Measurements from ENCODE around the gene CALHM1.
"Not testable (repeated sequence)": the region's sequence is repeated elsewhere in the genome, so short reads cannot be mapped to it uniquely, and the experiment has no call there.

CALHM1 gene

DNA sequence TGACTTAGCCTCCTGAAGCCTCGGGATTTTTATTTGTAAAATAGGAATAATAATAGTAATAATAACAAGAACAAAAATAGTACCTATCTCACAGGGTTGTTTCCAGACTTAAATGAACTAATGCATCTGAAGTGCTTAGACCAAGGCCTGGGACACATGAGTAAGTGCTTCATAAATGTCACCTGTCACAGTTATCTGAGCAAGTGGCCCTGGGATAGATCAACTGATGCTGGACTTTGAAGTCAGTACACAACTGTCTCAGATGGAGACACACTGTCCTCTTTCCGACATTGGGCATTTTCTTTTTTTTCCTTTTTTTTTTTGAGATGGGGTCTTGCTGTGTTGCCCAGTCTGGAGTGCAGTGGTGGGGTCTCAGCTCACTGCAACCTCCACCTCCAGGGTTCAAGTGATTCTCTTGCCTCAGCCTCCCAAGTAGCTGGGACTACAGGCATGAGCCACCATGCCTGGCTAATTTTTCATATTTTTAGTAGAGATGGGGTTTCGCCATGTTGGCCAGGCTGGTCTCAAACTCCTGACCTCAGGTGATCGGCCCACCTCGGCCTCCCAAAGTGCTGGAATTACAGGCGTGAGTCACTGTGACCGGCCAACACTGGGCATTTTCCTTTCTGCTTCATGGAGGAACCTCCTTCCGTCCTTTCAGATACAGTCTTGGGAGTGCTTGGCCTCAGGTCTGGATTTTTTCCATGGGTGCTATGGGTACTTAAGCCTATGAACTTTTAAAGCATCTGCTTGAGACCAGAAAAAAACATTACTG, 28.1 kb upstream of the CALHM1 start:
- DNase-seq (ENCODE audit: low spot score), result not testable (repeated sequence)

DNA sequence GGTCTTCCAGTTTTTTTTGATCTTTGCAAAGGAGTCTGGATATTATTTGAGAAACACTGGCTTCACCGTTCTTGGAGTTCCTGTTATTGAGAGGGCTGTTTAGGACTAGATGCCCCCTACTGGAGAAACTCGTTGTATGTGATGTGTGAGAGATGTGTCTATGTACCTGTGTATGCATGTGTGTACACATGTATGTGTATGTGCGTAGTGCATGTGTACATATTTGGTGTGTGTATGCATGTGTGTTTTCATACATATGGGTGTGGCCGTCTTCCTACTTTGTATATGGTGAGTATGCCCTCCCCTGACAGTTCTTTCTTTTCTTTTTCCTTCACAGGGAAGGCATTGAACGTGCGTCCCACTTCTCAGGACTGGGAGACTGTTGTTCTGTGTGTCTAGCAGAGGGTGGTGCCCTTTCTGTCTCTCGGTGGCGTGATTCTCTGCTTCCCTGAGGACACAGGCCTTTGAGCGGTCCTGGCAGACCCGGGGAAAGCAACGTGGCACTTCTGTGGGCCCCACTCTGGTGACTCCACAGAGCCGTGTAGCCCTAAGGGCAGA, 23.4 kb upstream of the CALHM1 start:
- DNase-seq (ENCODE audit: low spot score), result peak; percentile 90

DNA sequence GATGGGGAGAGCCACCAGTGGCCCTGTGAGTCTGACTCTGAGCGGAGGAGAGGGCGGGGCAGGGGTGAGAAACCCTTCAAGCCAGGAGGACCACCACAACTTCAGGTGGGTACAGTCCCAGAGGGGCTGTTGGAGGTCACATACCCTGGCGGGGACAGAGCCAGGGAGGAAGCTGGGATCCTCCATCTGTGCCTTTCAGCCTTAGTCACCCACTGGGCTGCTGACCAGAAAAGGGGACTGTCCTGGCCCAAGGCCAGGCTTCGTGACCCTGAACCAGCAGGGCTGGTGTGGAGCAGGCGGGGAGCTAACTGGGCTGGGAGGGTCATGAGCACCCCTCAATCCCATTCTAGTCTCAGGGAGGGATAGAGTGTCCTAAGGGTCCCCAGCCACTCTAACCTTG, 21.8 kb upstream of the CALHM1 start:
- no peak for DNase-seq (ENCODE audit: low spot score)

DNA sequence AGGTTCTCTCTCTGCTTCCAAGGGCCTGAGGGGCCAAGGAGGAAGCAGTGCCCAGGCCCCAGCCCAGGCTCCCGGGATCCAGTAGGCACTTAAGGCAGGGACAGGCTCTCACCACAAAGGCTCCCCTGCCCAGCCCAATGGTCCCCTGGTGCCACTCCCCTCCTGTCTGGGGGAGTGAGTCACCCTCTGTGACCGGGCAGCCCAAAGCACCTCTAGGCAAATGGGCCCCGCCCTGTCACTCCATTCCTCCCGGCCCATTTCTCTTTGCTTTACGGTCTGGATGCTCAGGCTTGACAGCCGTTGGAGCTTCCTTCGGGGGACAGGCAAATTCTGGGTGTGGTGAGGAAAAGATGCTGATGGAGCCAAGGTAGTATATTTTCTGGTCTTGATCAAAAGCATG, 20.4 kb upstream of the CALHM1 start, which contains the start of gene CALHM3:
CALHM3 (minus strand) TSS at position 106 of the 400 bp plus-strand sequence. CDS start 208 bp downstream, outside the sequence.
- no peak for DNase-seq (ENCODE audit: low spot score)

DNA sequence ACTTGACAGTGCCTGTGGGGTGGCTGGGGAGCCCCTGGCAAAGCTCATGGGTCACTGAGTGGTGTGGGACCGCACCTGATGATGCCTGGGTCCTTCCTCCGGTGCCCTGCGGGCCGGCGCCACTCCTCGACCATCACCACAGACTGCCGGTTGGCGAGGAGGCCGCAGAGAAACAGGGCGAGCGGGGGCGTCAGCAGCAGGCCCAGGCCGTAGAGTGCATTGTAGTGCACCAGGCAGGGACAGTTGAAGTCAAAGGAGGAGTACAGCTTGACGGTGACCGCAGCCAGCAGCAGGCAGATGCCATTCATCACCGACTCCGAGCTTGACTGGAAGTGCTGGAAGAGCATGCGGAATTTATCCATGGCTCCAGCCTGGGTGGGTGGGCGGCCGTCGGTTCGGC, 20.0 kb upstream of the CALHM1 start:
- DNase-seq (ENCODE audit: low spot score), result no peak

DNA sequence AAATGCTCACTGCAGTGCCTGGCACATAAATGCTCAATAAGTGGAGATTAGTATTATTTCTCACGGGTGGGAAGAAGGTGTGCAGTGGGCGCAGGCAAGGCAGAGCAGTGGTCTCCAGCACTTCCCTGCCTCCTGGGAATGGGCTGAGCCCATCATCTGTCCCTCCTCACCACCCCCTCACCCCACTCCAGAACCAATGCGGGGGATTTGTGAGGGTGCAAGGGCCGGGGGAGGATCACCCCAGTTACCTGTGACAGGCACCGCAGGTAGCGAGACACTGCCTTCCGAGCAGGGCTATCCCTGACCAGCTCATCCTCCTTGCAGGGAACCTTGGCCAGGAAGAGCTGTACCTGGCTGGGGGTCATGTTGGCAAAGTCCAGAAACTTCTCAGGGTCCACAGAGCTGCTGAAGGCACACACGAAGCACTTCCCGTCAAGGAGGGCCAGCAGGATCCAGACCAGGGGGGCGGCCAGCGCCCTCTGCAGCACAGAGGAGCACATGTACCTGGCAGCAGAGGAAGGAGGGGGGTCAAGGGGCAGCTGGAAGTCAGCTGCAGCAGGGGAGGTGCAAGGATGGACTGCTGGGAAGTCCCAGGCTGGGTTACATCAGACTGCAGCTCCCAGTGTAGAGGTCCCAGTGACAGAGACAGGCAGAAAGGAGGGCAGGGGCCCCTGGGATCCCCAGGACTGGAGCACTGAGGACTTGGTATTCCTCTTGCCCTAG, 17.5 kb upstream of the CALHM1 start:
- peak; percentile 84 for DNase-seq (ENCODE audit: low spot score)

DNA sequence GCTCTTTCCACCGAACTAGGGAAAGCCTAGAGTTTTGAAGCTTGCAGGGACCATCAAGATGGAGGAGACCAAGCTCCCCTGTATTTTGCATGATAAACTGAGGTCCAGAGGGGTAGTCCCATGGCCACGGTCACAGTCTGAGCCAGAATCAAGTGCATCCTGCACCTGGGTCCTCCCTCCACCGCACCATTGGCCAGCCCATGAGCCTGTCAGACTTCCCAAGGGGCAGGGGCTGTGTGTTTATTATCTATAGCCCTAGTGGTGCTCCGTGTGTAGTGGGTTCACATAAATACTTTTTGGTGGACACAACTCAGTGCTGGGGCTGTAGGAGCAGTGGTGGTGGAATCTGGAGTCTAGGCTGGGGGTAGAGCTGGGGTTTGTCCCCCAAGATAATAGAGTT, 16.7 kb upstream of the CALHM1 start:
- no peak for DNase-seq (ENCODE audit: low spot score)

DNA sequence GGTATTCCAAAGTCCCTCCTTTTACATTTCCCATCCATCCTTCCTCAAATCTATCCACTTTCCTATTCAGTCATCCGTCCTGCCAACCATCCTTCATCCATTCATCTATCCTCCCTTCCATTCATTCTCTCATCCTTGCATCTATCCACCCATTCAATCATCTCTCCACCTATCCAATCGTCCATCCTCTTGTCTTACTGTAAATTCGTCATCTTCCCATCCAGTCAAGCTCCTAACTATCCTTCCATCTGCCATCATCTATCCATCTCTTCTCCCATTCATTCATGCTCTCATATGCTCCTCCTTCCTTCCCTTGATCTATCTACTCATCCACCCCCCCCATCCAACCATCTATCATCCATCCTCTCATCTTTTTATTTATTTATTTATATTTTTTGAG, 15.4 kb upstream of the CALHM1 start:
- DNase-seq (ENCODE audit: low spot score), result no peak

DNA sequence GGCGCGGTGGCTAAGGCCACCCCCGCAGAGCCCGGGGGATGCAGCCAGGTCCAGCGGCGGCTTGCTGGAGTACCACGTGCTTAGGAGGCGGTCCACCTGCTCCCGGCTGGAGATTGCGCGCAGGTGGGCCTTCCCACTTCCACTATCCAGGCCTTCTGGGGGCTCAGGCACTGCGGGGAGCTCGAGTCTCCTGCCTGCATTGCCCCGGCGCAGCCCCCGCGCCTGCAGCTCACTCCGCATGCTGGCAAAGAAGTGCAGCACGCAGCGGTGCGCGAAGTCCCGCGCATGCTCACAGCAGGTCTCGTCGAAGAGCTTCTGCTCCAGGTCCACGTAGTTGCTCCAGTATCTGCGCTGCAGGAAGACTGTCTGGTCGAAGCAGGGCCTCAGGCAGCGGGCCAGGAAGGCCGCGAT, 14.6 kb upstream of the CALHM1 start:
- DNase-seq (ENCODE audit: low spot score), result no peak

DNA sequence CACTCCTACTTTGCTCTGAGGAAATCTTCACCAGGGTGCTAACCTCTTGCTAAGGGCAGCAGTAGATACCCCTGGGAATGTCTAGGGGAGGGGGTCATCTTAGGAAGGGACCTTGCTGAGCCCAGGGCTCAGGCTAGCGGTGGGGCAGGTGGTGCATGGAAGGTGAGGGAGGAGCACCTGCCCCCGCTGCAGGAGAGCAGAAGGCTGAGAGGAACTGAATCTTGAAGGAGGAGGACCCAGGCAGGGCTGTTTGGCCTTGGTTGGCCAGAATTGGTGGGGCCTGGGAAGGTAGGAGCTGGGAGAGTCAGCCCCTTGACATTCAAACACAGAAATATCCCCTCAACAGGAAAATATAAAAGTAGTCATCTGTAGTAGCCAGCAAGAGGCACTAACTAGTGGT, 13.3 kb upstream of the CALHM1 start:
- DNase-seq (ENCODE audit: low spot score), result no peak

DNA sequence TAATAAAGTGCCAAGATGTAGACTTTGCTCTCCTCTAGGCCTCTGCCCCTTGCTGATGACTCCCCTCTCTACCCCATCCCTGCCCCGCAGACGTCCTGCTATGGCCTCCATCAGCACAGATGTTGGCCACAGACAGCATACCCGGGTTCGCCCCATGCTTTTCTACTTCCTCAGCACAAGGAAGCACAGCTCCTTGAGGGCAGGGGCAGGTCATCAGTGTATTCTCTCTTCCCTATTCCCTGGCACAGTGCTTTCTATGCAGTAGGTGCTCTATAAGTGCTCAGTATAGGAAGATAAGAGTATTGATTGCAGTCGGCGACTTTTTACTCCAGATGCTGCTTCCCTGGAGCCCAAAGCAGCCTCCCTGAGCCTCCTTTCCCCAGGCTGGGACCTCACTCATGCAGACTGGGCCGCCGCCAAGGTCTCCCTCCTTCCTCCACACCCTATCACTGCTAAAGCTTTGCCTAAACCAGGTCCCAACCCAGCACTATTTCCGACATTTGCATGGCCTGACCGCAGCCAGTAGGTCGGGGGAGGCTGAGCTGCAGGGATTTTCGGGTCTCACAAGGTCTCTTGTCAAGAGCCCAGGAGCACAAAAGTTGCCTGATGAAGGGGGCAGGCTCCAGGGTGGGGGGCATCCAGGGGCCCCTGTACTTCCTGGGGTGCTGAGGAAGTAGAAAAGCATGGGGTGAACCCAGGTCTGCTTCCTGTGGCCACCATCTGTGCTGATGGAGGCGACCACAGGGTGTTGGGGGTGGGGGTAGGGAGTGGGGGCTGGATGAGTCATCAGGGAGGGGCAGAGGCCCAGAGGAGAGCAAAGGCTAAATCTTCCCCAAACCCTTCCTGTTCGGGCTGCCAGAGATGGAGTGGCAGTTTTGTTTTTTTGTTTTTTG, 12.3 kb upstream of the CALHM1 start:
- DNase-seq (ENCODE audit: low spot score), result no peak

DNA sequence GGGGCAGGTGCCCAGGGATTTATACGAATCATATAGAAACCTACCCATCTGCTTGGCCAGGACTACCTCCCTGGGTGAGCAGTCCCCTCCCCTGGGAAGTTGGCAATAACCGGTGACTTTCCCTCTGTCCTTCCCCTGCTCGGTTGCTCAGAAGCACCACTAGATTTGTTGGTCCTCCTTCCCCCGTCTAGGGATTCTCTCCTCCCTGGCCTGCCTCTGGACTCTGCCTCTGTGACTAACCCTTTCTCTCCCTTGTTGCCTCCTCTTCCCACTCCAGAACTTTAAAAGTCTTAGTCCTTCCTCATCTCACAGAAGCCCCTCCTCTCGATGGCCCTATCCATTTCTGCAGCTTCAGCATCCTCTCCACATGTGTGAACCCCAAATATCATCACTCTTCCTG, 10.5 kb upstream of the CALHM1 start:
- no peak for DNase-seq (ENCODE audit: low spot score)

DNA sequence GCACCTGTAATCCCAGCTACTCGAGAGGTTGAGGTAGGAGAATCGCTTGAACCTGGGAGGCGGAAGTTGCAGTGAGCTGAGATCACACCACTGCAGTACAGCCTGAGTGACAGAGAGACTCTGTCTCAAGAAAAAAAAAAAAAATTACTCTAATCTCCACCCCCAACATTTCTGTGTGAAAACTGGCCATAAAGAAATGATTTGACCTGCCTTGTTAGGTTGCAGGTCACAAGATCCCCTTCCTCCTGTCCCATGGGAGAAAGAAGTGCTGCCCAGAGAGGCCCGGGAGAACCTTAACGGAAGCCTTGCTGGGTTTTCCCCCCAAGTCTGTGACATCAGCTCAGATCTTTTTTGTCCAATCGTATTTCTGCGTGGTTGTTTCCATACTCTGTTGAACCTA, 8.7 kb upstream of the CALHM1 start:
- DNase-seq (ENCODE audit: low spot score), result no peak

DNA sequence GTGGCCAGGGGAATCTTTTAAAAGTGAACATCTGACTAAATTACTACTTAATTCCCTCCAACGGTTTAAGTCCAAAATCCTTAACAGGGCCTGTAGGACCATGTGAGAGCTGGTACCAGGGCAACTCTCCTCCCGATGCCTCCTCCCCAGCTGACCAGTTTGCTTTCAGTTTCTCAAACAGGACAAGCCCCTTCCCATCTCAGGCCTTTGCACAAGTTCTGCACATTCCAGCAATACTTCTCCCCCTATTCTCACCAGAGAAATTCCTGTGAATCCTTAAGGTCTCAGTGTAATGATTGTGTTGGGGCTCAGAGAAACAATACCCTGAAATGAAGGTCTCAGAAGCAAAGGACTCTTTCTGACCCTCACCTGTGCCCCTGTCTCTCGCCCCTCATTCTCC, 8.0 kb upstream of the CALHM1 start:
- no peak for DNase-seq (ENCODE audit: low spot score)

DNA sequence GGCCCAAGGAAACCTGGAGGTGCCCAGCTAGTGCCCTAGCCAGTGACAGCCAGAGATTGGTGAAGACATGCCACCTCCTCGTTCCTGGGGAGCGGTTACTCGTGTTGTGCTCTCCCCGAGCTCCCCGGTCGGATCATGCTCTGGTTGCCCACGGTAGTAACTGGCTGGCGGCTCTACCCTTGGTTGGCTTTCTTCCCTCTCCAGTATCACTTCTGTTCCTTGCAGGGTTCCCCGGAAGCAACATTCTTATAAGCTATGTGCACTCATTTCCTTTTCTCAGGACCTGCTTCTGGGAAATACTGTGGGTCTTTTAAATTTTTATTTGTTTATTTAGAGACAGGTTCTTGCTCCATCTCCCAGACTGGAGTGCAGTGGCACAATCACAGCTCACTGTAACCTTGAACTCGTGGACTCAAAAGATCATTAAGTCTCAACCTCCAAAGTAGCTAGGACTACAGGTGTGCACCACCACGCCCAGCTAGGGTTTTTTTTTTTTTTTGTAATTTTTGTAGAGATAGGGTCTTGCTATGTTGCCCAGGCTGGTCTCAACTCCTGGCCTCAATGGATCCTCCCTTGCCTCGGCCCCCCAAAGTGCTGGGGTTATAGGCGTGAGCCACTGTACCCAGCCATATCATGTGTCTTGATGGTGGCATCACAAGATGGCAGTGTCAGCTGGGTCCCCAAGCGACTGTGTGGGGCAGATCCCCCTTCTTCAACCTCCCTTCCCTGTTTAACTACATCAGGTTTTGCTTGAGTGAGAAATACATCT, 6.9 kb upstream of the CALHM1 start:
- DNase-seq (ENCODE audit: low spot score), result no peak

DNA sequence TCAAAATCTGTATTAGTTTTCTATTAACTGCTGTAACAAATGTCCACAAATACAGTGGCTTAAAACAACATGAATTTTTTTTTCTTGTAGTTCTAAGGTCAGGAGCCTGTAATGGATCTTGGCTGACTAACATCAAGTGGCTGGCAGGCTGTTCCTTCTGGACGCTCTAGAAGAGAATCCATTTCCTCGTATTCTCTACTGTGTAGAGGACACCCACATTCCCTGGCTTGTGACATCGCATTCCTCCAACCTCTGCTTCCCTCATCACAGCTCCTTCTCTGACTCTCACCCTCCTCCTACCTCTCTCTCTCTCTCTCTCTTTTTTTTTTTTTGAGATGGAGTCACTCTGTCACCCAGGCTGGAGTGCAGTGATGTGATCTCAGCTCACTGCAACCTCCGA, 4.8 kb upstream of the CALHM1 start:
- DNase-seq (ENCODE audit: low spot score), result no peak

DNA sequence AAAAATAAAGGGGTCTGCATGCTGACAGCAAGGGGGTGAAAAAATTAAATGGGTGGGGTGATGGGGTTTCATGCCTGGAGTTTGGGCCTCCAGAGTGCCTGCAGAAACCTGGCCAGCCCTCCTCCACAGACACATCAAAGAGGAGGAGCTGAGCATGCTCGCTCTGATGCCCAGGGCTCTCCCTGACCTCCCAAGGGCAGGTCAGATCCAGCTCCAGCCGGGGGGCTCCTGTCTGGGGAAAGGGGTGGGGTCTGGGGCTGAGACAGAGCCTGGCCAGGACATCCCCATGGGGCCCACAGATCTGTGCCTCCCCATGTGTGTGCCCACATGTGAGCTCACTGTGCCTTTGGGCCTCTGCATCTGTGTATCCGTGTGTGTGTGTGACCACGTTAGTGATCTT, 915 bp upstream of the CALHM1 start:
- DNase-seq (ENCODE audit: low spot score), result no peak

DNA sequence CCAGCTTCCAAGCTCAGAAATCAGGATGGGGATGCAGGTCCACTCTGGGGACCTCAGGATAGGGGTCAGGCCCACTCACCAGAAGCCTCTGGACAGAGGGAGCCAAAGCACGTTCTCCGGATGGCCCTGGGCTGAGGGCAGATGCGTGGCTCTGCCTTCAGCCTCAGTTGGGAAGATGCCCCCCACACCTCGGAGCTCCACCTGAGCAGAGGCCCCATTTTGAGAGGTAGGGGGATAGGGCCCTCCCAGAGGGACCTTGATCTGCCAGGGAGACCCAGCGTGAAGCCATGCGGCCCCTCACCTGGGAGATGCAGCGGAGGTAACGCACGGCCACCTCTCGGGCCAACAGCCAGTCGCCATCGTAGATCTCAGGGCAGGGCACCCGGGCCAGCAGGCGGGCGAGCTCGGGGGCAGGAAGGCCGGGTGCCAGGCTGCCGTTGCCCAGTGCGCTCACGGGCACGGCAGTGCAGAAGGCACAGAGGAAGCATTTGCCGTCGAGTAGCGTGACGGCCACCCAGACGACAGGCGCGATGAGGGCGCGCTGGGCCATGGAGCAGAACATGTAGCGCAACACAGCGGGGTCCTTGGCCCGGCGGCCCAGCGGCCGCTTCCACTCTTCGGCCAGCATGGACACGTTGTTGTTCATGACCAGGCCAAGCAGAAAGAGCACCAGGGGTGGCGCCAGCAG, 660 bp downstream of the CALHM1 start:
- no peak for DNase-seq (ENCODE audit: low spot score)

DNA sequence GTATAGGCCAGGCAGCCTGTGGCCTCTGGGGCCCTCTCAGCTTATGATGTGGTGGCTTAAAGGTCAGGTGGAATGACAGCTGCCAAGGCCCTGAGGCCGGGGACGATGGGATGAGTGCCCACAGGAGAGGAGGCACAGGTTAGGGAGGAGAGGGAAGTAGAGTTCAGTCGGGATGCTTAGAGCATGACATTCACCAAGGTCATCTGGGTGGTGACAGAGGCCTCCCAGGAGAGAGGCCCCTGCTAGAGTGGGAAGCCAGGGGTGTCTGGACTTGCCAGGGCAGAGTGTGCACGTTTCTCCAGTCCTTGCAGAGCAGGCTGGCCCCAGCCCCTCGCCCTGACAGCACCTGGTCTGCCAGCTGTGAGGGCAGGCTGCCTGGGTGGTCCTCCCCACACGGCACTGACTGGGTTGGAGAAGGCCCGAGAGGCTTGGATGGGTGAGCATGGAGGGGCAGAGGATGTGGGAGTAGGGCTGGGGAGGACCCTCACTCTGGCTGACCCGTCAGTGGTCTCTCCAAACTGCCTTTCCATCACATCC, 1.5 kb downstream of the CALHM1 start:
- no peak for DNase-seq (ENCODE audit: low spot score)

DNA sequence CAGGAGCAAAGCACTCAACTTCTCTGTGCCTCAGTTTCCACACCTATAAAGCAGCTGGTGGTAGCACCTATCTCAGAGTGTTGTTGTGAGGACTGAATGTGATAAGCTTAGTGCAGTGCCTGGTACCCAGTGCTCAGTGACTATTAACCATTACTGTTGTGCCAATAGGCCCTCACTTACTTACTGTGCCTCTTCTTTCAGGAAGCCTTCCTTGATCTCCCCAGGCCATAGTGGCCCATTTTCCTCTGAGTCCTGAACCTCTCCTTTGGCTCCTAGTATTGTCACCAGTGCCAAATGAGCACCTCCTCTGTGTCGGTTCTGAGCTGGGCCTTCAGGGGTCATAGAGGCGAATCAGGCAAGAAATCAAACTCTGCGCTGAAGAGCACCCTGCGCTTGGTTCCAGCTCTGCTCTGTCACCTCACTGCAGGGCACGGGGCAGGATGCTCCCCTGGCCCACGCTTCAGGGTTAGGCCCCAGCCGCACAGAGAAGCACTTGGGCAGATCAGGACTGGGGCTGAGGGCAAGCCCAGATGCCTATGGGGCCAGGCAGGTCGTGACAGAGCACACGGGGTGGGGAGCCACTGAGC, 2.5 kb downstream of the CALHM1 start:
- no peak for DNase-seq (ENCODE audit: low spot score)
